GM13977 (cell line): Measurements from ENCODE around the gene PDHX.

Experiments
- DNase-seq: peaks from one replicate; pipeline ENCODE4 v3.0.0; 2012; ENCODE audit warnings: low spot score
- in situ Hi-C: fragments of 300-500 bp; cut with MboI; formaldehyde crosslinking; loops from one replicate; pipeline ENCODE4 v1.12.0; 2022; ENCODE audit warnings: low sequenced_read_pairs, low pct_unique_long_range_greater_than_20kb, mixed read lengths, inconsistent platforms; ENCODE audit not compliant: unreplicated experiment
- TF ChIP-seq, protein P1 (sequence below): IDR thresholded peaks from 2 replicates; pipeline ENCODE4 v1.5.1; 2012; ENCODE audit warnings: mild to moderate bottlenecking, control low read depth; ENCODE audit not compliant: insufficient read depth; ENCODE audit errors: extremely low read depth, missing control alignments

Gene PDHX

GRCh38 chr11:35042224-35042623, 125.8 kb downstream of the PDHX start:
- in situ Hi-C loops = loop anchor here (10.0 kb wide), 1 partner anchor 47 kb away; no protein-coding TSS in a partner anchor
- DNase-seq = no peak
- TF ChIP-seq, protein P1, sequence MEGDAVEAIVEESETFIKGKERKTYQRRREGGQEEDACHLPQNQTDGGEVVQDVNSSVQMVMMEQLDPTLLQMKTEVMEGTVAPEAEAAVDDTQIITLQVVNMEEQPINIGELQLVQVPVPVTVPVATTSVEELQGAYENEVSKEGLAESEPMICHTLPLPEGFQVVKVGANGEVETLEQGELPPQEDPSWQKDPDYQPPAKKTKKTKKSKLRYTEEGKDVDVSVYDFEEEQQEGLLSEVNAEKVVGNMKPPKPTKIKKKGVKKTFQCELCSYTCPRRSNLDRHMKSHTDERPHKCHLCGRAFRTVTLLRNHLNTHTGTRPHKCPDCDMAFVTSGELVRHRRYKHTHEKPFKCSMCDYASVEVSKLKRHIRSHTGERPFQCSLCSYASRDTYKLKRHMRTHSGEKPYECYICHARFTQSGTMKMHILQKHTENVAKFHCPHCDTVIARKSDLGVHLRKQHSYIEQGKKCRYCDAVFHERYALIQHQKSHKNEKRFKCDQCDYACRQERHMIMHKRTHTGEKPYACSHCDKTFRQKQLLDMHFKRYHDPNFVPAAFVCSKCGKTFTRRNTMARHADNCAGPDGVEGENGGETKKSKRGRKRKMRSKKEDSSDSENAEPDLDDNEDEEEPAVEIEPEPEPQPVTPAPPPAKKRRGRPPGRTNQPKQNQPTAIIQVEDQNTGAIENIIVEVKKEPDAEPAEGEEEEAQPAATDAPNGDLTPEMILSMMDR = no peak

DNA sequence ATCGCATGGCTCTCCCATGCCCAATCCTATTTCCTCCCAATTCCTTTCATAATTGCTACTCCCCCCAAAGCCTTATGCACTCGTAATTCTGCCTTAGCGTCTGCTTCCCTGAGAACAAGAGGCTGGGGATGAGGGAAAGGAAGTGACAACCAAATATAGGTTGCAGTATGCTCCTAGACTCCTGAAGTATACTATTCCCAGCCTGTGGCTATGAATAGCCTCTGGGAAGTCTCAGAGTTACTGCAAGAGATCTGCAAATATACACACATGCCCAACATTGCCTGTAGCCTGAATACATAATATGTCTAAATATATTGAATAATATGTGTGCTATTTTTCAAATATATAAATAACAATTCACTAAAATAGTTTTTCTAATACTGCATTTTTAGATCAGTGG, 126.5 kb downstream of the PDHX start:
- no peak for DNase-seq
- TF ChIP-seq, protein P1 = no peak
- in situ Hi-C loops = loop anchor here (10.0 kb wide), 1 partner anchor 48 kb away; no protein-coding TSS in a partner anchor

DNA sequence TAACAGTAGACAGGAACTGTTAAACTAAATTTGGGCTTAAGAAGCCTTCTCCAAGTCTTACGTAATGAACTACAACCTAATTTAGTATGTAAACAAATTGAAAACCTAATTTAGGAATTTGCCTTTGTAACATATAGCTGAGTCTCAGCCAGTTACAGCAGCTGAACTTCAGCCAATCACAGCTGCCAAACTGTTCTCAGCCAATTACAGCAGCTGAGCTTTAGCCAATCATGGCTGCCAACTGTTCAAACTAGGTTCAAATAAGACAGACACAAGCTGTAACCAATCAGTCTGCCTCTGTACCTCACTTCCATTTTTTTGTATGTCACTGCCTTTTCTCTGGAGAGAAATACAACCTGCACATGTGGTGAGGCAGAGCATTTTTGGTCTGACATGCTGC, 127.5 kb downstream of the PDHX start:
- no peak for DNase-seq
- TF ChIP-seq, protein P1 = no peak
- in situ Hi-C loops = loop anchor here (10.0 kb wide), 1 partner anchor 49 kb away; no protein-coding TSS in a partner anchor

GRCh38 chr11:35045236-35045820, 128.9 kb downstream of the PDHX start:
- in situ Hi-C loops = loop anchor here (10.0 kb wide), 1 partner anchor 51 kb away; no protein-coding TSS in a partner anchor
- no peak for DNase-seq
- TF ChIP-seq, protein P1 = no peak
